ENCODE data around the gene ACSS3. TPM values are rescaled to one million over a fixed set of nuclear protein-coding genes. Genes with fewer than 3 reads are reported as not detected.
A peak's percentile ranks its signal among the peaks of the same experiment; 100 is the strongest.

ACSS3 gene
- polyA plus RNA-seq, 1 of the 3 experiments (the other 2 are of a cell fraction), result 0.02 TPM

GRCh38 chr12:81255456-81255855 lies 177.6 kb downstream of the ACSS3 start:
- H3K9me3 ChIP-seq, result no peaks in the 10 kb centered on the region
- H3K27me3 ChIP-seq (ENCODE audit: insufficient read depth), result peaks cover 4% of the 10 kb centered on the region; the same call in 1 of the 2 replicates
- H3K4me2 ChIP-seq, result no peak overlapping the region
- H3K4me3 ChIP-seq (ENCODE audit: low read depth in 2 of 2, low read length in 1 of 2), result no peak overlapping the region
- no peaks in the 10 kb centered on the region for H3K36me3 ChIP-seq (replicated peaks in 1 of 2; ENCODE audit: control insufficient read depth in 1 of 2, insufficient read depth in 2 of 2, low read length in 1 of 2)
- TF ChIP-seq TEAD4 (IDR thresholded peaks at IDR 0.05; ENCODE audit: borderline replicate concordance, insufficient read depth), result no peak
- CTCF ChIA-PET, result no interaction called here
- no peak for DNase-seq
- H3K9ac ChIP-seq, result no peak overlapping the region
- H2AFZ ChIP-seq (ENCODE audit: low read depth), result no peak overlapping the region
- no peaks in the 10 kb centered on the region; a peak in 1 of 4 replicates for H3K4me1 ChIP-seq (ENCODE audit: control insufficient read depth in 1 of 2, insufficient read depth in 2 of 2, low read depth in 1 of 2, low read length in 1 of 2)
- WGBS (ENCODE audit: low lambda C conversion rate), result 16% methylated on average over 7 of the region's 7 CpGs
- no peaks in the 10 kb centered on the region for H3K9me2 ChIP-seq
- no peaks in the 10 kb centered on the region for H3F3A ChIP-seq (replicated peaks; ENCODE audit: insufficient read depth)
- POLR2A ChIA-PET, result no interaction called here
- H3K79me2 ChIP-seq (ENCODE audit: insufficient read depth), result no peaks in the 10 kb centered on the region
- no peaks in the 10 kb centered on the region for H4K20me1 ChIP-seq (ENCODE audit: insufficient read depth)
- H3K27ac ChIP-seq (ENCODE audit: low read depth in 2 of 2, low read length in 1 of 2), result no peak overlapping the region

DNA sequence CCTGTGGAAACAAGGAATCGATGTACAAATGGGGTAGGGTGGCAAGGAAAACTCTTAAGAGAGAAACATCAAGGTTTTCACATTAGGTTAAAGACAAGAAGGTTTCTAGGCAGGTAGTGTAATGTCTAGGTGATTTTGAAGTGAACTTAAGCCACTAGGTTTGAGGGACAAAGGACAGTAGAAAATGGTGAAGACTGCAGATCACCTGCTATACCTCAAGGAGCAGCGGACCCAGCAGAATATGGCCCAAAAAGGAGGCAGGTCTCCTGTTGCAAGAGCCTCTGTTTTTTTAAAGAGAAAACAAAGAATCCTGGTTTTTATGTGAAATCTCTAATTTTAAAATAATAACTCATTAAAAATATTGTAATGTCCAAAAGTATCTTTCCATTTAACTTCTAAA lies 178.1 kb downstream of the ACSS3 start:
- TF ChIP-seq TEAD4 (IDR thresholded peaks at IDR 0.05; ENCODE audit: borderline replicate concordance, insufficient read depth) (no peak), GATA2 (CRISPR knock-in tag; IDR thresholded peaks at IDR 0.05) (no peak), EP300 (IDR thresholded peaks at IDR 0.05; ENCODE audit: borderline replicate concordance in 1 of 2, low read depth in 1 of 2, low read length in 1 of 2) (no peak), SMC3 (IDR thresholded peaks at IDR 0.05; ENCODE audit: low read depth, low read length) (no peak)
- H3F3A ChIP-seq (replicated peaks; ENCODE audit: insufficient read depth), result no peaks in the 10 kb centered on the region
- H3K79me2 ChIP-seq (ENCODE audit: insufficient read depth), result no peaks in the 10 kb centered on the region
- H4K20me1 ChIP-seq (ENCODE audit: insufficient read depth), result no peaks in the 10 kb centered on the region
- no peak overlapping the region for H2AFZ ChIP-seq (ENCODE audit: low read depth)
- H3K9ac ChIP-seq, result no peak overlapping the region
- no peaks in the 10 kb centered on the region; a peak in 1 of 4 replicates for H3K4me1 ChIP-seq (ENCODE audit: control insufficient read depth in 1 of 2, insufficient read depth in 2 of 2, low read depth in 1 of 2, low read length in 1 of 2)
- CTCF ChIA-PET, result no interaction called here
- H3K27me3 ChIP-seq (ENCODE audit: insufficient read depth), result peaks cover 4% of the 10 kb centered on the region; the same call in 1 of the 2 replicates
- H3K9me2 ChIP-seq, result no peaks in the 10 kb centered on the region
- H3K36me3 ChIP-seq (replicated peaks in 1 of 2; ENCODE audit: control insufficient read depth in 1 of 2, insufficient read depth in 2 of 2, low read length in 1 of 2), result no peaks in the 10 kb centered on the region
- no peak overlapping the region for H3K27ac ChIP-seq (ENCODE audit: low read depth in 2 of 2, low read length in 1 of 2)
- WGBS (ENCODE audit: low lambda C conversion rate), result 12% methylated on average over 2 of the region's 2 CpGs
- no peak for DNase-seq
- no peaks in the 10 kb centered on the region for H3K9me3 ChIP-seq
- H3K4me3 ChIP-seq (ENCODE audit: low read depth in 2 of 2, low read length in 1 of 2), result no peak overlapping the region
- POLR2A ChIA-PET, result no interaction called here
- no peak overlapping the region for H3K4me2 ChIP-seq

GRCh38 chr12:81257947-81258551 lies 180.2 kb downstream of the ACSS3 start:
- ChIA-PET CTCF (interaction anchor here (0.6 to 2.7 kb wide), 10 partner anchors 8 to 319 kb away, joined by 3 to 13 read pairs (median 4); no protein-coding TSS in a partner anchor), POLR2A (no interaction called here)
- H3K4me3 ChIP-seq (ENCODE audit: low read depth in 2 of 2, low read length in 1 of 2), result peak overlapping the region; percentile 6 to 52; a peak in 2 of 4 replicates
- no peak overlapping the region for H3K27ac ChIP-seq (ENCODE audit: low read depth in 2 of 2, low read length in 1 of 2)
- no peak overlapping the region for H2AFZ ChIP-seq (ENCODE audit: low read depth)
- H3K9ac ChIP-seq, result no peak overlapping the region
- H4K20me1 ChIP-seq (ENCODE audit: insufficient read depth), result no peaks in the 10 kb centered on the region
- DNase-seq, result peak; percentile 10
- WGBS (ENCODE audit: low lambda C conversion rate), result 15% methylated on average over 4 of the region's 4 CpGs
- no peaks in the 10 kb centered on the region for H3F3A ChIP-seq (replicated peaks; ENCODE audit: insufficient read depth)
- no peaks in the 10 kb centered on the region for H3K9me3 ChIP-seq
- H3K4me2 ChIP-seq, result peak overlapping the region; percentile 49
- H3K9me2 ChIP-seq, result no peaks in the 10 kb centered on the region
- no peaks in the 10 kb centered on the region for H3K36me3 ChIP-seq (replicated peaks in 1 of 2; ENCODE audit: control insufficient read depth in 1 of 2, insufficient read depth in 2 of 2, low read length in 1 of 2)
- no peaks in the 10 kb centered on the region; a peak in 1 of 4 replicates for H3K4me1 ChIP-seq (ENCODE audit: control insufficient read depth in 1 of 2, insufficient read depth in 2 of 2, low read depth in 1 of 2, low read length in 1 of 2)
- no peaks in the 10 kb centered on the region for H3K79me2 ChIP-seq (ENCODE audit: insufficient read depth)
- 0 out of 2 replicates have a peak, but pooled peaks cover 4% of the 10 kb centered on the region for H3K27me3 ChIP-seq (ENCODE audit: insufficient read depth)
- no peak for TF ChIP-seq FOXM1 (IDR thresholded peaks at IDR 0.05; ENCODE audit: low read depth)
- TF ChIP-seq TAF1 (IDR thresholded peaks at IDR 0.05; ENCODE audit: borderline replicate concordance, low read depth, low read length), result no peak
- no peak for TF ChIP-seq POLR2AphosphoS5 (IDR thresholded peaks at IDR 0.05; ENCODE audit: low read depth, low read length)
- TF ChIP-seq MEF2A (IDR thresholded peaks at IDR 0.05; ENCODE audit: borderline replicate concordance, low read depth), result no peak
- TF ChIP-seq JUND (IDR thresholded peaks at IDR 0.05), result no peak
- TF ChIP-seq ELF1 (IDR thresholded peaks at IDR 0.05), result no peak
- no peak for TF ChIP-seq RCOR1 (IDR thresholded peaks at IDR 0.05; ENCODE audit: low read length)
- no peak for TF ChIP-seq ZBTB33 (IDR thresholded peaks at IDR 0.05; ENCODE audit: borderline replicate concordance, low read depth)
- no peak for TF ChIP-seq NFIC (IDR thresholded peaks at IDR 0.05; ENCODE audit: borderline replicate concordance)
- TF ChIP-seq, protein P1, sequence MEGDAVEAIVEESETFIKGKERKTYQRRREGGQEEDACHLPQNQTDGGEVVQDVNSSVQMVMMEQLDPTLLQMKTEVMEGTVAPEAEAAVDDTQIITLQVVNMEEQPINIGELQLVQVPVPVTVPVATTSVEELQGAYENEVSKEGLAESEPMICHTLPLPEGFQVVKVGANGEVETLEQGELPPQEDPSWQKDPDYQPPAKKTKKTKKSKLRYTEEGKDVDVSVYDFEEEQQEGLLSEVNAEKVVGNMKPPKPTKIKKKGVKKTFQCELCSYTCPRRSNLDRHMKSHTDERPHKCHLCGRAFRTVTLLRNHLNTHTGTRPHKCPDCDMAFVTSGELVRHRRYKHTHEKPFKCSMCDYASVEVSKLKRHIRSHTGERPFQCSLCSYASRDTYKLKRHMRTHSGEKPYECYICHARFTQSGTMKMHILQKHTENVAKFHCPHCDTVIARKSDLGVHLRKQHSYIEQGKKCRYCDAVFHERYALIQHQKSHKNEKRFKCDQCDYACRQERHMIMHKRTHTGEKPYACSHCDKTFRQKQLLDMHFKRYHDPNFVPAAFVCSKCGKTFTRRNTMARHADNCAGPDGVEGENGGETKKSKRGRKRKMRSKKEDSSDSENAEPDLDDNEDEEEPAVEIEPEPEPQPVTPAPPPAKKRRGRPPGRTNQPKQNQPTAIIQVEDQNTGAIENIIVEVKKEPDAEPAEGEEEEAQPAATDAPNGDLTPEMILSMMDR (IDR thresholded peaks at IDR 0.05), result peak; percentile 69
- TF ChIP-seq SMC3 (IDR thresholded peaks at IDR 0.05; ENCODE audit: low read depth, low read length), result peak; percentile 29; the same call in 1 of the 2 replicates
- no peak for TF ChIP-seq SIN3A (IDR thresholded peaks at IDR 0.05; ENCODE audit: borderline replicate concordance, low read depth, low read length)
- TF ChIP-seq USF2 (IDR thresholded peaks at IDR 0.05; ENCODE audit: borderline replicate concordance, low read depth, low read length), result no peak
- no peak for TF ChIP-seq NRF1 (IDR thresholded peaks at IDR 0.05; ENCODE audit: low read depth, low read length)
- TF ChIP-seq RXRA (IDR thresholded peaks at IDR 0.05; ENCODE audit: borderline replicate concordance, low read depth), result no peak
